Cardiac septum (tissue), 1 donor: ENCODE data around the gene SF1. TPM values are rescaled to one million over a fixed set of nuclear protein-coding genes. Genes with fewer than 3 reads are reported as not detected.

Source experiments
- DNase-seq: peaks from one replicate; pipeline ENCODE4 v3.0.0-alpha.2; 2020; ENCODE audit warnings: low spot score
- intact Hi-C: fragments of 100-400 bp; cut with DNase I; formaldehyde crosslinking; loops from one replicate; pipeline ENCODE4 v1.14.0; 2022
- total RNA-seq: library from RNA; stranded (reverse); fragmentation: NEBNext Ultra II Directional; extraction: Animal tissue kit (Norgen Biotek cat#: 25700); gene quantifications from one replicate; pipeline ENCODE4 v1.2.1, GENCODE V29; 2021
- donor health status: DM: no; HTN: no; CAD: no.

SF1 gene
- total RNA-seq, 1 donor from 2014 or later = 175 TPM

DNA sequence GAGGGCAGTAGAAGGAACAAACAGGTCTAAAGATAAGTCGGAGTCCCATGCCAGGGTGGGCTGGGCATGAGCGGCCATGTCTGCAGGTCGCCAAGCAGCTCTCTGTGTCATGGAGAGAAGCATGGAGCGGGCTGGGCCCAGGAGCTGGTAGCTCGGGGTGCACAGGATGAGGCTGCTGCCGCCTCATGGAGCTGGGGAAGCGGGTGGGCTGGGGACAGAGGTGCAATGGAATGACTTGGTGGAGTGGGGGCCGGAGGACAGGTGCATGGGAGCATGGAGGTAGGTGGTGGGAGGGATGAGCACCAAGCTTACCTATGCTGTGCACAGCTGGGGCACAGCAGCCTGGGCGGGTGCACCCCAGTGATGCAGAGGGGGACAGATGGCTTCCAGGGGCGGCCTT is 58.9 kb downstream of the SF1 start:
- intact Hi-C loops = no loop called here
- DNase-seq = no peak

DNA sequence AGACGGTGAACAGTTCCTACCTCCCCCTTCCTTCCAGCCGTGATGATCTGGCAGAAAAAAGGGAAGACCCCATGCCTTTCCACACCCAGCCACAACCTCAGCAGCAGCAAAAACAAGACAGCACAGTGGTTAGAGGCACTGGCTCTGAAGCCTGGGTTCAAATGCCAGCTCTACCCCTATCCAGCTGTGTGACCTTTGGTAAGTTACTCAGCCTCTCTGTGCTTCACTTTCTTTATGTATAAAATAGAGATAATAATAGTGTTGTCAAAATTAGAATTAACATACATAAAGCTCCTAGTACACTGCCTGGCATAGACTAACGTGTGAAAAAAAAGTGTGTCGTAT is 59.6 kb downstream of the SF1 start:
- intact Hi-C loops = no loop called here
- no peak for DNase-seq

DNA sequence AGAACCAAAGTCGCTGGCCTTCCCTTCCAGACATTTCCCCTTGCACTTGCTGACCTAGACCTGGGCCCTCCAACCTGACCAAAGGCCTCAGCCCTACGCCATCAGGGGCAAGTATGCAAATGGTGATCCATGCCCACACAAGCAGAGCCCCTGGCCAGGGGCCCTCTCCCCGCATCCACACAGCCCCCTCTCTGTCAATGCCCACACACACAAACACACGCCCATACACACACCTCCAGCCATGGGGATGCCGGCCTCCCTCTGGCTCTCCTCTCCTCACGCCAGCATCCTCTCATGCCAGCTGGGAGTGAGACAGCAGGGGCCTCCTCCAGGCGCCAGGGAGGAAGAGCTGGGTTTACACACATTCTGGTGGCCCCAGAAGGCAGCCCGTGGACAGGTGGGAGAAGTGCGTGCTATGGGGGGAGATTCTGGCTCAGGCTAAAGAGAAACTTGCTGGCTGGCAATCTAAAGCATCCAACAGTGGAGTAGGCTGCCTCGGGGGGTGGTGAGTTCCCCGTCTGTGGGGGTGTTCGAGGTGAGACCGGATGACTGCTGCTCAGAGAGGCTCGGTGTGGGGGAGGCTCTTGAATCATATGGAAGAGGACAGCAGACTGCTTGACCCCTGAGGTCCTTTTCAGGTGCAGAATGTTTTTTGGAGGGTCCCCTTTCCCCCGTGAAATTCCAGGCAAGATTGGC is 60.1 kb downstream of the SF1 start:
- DNase-seq = no peak
- intact Hi-C loops = no loop called here

DNA sequence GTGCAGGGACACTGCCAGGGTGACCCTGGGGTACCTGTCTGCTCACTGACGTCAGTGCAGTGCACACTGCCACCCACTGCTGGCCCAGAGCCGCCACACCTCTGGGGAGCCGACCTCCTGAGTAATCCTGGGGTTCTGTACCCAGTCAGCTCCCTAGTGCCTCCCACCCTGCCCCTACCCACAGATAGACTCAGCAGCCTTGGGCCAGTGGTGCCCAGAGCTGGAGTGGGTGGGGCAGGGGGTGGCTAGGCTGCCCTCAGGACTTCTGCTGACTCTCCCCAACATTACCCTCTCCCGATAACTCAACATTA is 61.1 kb downstream of the SF1 start:
- intact Hi-C loops = no loop called here
- no peak for DNase-seq

GRCh38 chr11:64716473-64717267 is 61.7 kb downstream of the SF1 start:
- no peak for DNase-seq
- intact Hi-C loops = no loop called here

DNA sequence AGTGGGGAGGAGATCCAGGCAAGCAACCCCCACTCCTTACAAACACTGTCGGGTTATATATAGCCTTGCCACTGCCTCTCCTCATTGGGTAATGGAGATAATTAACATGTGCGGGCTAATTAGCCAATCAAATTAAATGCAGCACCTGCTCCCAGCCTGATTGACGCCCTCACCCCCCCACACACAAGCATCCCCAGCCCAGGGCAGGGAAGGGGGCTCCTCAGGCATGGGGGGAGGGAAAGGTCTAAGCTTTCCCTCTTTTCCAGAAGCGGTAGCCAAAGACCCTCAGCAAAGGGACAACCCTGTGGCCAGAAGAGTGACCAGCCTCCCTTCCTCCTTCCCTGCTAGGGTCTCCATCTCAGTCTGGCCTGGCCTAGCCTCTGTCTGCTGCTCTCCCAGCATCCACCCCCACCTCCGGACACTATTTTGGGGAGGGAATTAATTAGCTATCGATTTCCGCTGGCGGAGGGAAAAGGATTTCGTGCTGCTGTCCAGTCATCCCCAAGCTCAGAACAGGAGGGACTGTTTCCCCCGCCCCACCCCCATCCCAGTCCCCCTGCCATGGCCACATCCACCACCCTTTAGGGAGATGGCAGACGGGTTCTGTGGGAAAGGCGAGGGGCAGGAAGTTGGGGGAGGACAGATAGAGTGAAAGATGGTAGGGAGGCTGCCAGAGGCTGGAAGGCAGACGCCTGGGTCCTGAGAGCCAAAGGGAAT is 62.4 kb downstream of the SF1 start:
- no peak for DNase-seq
- intact Hi-C loops = no loop called here

GRCh38 chr11:64715110-64715509 is 63.2 kb downstream of the SF1 start:
- intact Hi-C loops = no loop called here
- no peak for DNase-seq

GRCh38 chr11:64714666-64715065 is 63.7 kb downstream of the SF1 start:
- intact Hi-C loops = no loop called here
- no peak for DNase-seq

Other genes starting within 250 kb of the SF1 start
- not detected for gene SLC22A11, start 222.6 kb downstream of the SF1 start, total RNA-seq
- not detected for gene SLC22A12, start 187.3 kb downstream of the SF1 start, total RNA-seq
- 3.5 TPM for gene NRXN2, start 55.3 kb downstream of the SF1 start, total RNA-seq
- gene RASGRP2, start 34.4 kb downstream of the SF1 start, total RNA-seq = 30.8 TPM
- 42.5 TPM for gene PYGM, start 18.6 kb downstream of the SF1 start, total RNA-seq
- 6.7 TPM for gene MAP4K2, start 24.7 kb upstream of the SF1 start, total RNA-seq
- 8.6 TPM for gene MEN1, start 32.0 kb upstream of the SF1 start, total RNA-seq
- gene CDC42BPG, start 66.1 kb upstream of the SF1 start, total RNA-seq = 1.2 TPM
- gene EHD1, start 100.1 kb upstream of the SF1 start, total RNA-seq = 50.9 TPM
- 14.6 TPM for gene ATG2A, start 138.7 kb upstream of the SF1 start, total RNA-seq
- 24.9 TPM for gene PPP2R5B, start 146.1 kb upstream of the SF1 start, total RNA-seq
- gene GPHA2, start 157.4 kb upstream of the SF1 start, total RNA-seq = not detected
- not detected for gene MAJIN, start 193.6 kb upstream of the SF1 start, total RNA-seq
- gene BATF2, start 218.4 kb upstream of the SF1 start, total RNA-seq = 0.70 TPM
- 120 TPM for gene ARL2, start 235.6 kb upstream of the SF1 start, total RNA-seq
- gene SNX15, start 248.9 kb upstream of the SF1 start, total RNA-seq = 17.0 TPM